Raji (cell line): ENCODE data around the gene RTP3.

ENCODE experiments used
- POLR2A ChIP-seq: IDR thresholded peaks from 2 replicates; pipeline ENCODE4 v1.6.1; 2011; ENCODE audit warnings: low read depth, low read length, control low read depth; ENCODE audit not compliant: insufficient read depth

RTP3 gene

DNA sequence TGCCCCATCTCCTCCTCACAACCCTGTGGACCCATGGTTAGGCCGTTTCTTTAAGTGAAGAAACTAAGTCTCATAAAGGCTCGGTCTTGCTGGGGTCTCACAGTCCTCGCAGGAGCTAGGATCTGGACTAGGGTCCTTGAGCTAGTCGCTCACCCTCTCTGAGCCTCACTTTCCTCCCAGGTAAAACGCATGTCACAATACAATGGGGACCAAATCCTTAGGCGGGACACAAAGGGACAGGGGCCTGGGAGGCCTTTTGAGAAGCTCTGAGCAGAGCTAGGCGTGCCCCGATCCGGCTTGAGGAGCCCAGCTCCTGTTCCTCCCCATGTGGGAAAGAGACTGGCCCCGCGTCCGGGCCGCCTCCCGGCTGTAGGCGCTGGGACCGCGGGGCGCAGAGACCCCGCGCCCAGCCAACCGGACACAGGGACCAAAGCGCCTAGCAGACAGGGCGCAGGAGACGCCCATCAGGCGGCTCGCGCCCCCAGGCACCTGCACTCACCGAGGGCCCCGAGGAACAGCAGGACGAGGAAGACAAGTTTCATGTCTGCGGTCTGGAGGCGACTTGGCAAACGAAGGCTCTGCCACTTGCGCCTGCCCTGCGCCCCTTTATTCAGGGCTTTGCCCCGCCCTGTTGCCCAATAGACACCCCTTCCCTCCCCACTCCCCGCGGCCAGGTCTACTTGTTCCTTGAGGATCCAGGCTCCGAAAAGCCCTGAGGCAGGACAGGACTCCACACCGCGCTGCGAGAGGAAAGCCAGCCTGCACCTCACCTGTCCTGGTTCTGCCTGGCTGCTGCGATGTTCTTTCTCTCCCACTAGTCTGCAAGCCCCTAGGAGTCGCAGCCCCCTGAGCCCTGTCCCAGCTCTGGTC lies 33.2 kb upstream of the RTP3 start, which contains the start of gene LTF:
Gene LTF, minus strand, starts transcription at position 580 of the 870 bp plus-strand sequence. Its CDS starts 38 bp downstream, at position 542.
- no peak for TF ChIP-seq POLR2A

DNA sequence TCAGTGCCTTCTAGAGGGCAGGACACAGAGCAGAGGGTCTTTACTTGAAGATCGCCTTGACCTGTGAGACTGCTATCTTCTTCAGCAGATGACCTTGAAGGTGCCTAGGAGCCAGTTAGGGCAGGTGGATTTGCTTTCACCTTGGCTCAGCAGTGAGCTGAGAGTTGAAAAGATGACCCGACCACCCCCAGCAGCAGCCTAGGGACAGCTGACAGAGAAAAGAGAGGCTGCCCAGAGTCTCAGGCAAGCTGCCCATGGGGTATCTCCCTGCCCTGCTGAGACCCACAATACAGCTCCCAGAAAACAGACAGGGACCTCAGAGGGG lies 32.6 kb upstream of the RTP3 start:
- TF ChIP-seq POLR2A: no peak

DNA sequence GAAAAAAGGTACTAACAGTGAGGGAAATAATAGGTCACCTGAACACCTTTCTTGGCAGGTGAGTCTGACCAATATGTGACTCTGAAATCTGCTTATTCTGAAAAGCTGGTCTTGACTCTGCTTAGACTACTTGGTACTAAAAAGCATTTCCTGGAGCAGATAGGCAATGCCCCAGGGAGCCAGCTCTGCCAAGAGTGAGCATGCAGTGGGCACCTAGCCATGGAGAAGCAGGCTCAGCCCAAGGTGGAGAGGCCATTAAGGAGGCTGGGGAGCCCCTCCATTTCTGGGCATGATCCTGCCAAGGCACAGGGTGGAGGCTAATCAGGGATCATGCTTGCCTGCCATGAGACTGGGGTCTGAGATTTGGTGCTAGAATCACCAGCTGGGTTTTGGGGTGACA lies 31.5 kb upstream of the RTP3 start:
- TF ChIP-seq POLR2A: no peak

DNA sequence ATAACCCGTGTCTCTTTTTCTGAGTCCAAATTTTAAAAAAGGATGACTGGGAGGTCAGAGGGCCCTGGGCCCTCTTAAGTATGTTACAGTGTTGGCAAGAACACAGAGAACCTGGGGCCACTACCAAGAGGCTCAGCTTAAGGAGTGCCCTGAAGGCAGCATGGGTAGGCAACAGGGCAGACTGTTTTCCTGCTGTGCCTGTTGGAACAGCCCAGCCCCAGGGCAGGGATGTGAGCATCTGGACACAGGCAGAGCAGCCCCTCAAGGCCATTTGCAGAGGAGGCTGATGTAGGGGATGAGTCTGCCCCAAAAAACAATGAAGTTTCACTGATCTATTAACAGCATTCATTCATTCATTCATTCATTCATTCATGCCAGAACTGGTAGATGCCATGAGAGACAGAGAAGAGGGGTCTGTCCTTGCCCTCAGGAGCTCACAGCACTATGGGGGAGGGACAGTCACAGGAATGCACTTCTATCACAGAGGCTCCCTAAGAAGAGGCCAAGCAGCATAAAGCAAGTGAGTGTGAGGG lies 30.8 kb upstream of the RTP3 start:
- no peak for TF ChIP-seq POLR2A

DNA sequence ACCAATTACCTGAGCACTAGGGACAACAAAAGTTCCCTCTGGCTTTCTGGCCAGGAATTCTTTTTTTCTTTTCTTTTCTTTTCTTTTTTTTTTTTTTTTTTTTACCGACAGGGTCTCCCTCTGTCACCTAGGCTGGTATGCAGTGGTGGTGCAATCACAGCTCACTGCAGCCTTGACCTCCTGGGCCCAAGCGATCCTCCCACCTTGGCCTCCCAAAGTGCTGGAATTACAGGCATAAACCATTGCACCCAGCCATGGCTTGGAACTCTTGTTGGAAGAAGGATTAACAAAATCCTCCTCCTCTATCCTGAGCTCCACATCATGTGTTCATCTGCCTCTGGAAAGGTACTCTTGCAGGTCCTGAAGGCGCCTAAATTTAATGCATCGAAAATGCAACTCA lies 30.2 kb upstream of the RTP3 start:
- TF ChIP-seq POLR2A: no peak

DNA sequence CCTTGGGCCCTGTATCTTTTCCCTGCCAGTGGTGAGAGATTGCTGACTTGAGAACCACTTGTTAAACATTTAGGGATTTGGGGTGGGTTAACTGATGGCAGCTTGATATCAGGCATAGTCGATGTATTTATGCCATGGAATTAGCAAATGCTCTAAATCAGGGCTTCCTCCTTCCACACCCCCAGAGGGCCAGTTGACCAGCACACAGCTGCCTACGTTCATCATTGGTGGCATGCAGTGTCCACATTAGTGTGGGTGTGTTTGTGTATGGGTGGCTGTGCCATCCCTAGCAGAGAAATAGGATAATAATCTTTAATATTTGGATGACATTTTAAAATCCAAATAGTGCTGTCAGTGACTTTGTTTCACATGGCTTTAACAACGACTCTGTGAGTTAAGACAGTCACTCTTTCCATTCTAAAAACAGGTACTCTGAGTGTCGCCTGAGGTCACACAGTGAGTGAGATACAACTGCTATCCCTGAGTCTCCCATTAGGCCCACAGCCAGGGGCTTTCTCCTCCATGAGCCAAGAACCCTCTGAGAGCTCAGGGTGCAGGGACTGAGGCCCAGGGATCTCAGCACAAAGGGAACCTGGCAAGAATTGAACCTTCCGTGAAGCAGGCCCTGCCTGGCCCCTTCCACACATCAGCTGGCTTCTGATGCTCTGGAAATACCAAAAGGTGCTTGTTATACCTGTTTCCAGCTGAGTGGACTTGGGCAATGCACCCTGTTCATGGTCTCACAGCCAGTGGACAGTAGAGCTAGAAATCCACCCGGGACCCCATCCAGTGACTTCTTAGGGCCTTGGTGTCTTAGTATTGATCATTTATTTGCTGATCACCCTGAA lies 28.8 kb upstream of the RTP3 start:
- no peak for TF ChIP-seq POLR2A

DNA sequence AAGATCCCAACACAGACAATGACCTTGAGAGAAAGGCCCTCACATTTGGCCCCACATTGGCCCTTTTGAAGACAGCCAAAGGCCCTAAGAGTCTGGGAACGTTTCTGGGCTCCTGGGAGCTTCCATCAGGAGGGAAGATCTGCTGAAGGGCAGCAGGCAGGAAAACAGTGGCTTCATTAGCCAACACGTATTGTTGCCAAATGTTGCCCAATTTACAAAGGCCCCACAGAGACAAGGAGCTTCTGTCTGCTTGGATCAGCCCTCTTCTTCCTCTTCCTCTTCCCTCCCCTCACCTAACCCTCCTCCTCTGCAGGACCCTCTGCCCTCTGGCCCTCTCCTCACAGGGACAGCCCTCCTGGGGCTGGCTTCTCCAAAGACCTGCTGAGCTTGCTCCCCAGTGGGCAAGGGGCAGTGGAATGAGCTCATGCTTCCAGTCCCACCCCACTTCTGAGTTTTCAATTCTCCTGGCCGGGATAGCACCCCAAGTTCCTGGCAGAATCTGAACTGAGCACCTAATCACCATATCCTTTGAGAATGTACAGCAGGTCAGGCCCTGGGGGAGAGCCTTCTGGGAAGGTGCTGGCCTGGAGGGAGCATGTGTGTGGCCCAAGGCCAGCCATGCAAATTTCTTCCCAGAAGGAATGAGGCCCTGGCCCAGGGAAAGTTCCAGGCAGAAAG lies 28.0 kb upstream of the RTP3 start:
- no peak for TF ChIP-seq POLR2A

DNA sequence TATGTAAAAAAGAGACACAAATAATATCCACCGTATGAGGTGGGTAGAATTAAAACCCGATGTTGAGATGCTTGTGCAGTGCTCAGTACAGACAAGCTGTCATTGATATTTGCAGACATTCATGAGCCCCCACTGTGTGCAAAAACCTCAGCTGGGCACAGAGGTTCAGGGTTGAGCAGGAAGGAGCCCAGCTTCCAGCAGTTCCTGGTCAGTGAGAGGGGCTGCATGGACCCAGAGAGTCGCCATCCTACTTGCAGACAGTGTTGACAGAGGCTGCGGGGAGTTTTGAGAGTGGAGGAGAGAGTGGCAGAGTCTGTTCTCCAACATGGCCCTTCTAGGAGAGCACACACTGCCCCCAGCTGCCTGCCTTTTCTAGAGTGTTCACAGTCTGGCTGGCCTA lies 26.9 kb upstream of the RTP3 start:
- TF ChIP-seq POLR2A: no peak

DNA sequence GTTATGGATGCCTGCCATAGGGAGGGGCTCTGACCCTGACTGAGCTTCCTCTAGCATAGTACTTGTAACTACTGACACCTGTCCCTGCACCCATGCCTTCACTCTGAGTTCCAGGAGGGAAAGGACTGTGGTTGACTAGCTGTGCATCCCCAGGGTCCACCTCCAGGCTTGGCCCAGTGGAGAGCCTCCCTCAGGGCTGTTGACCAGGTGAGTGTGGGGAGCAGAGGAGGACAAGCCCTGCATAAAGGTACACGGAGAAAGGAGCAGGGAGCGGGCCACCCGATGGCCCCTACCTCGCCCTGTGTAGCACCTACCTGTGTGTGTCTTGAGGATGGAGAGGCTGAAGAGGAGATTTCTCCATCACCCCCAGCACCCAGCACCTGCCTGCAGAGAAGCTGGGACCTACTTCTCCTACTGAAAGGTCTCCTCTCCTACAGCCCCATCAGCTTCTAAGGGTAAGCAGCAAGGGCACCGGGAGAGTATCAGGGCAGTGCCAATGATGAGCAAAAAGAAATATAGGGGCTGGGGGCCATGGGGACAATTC lies 26.3 kb upstream of the RTP3 start:
- no peak for TF ChIP-seq POLR2A

DNA sequence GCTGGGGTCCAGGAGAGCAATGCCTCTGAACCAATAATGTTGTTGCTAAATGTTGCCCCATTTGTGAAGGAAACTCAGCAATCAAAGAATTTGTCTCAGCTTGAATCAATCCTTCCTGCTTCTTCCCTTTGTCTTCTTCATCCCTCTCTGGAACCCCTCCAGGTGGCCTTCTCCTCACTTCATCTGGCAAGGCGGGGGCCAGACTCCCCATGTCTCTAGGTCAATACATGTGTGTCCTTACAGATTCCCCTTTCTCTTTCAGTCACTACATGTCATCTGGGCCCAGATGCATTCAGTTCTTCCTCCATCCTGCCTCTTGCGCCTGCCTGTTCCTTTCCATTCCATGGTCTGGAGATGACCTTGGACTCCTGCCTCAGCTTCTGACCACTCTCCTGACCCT lies 25.0 kb upstream of the RTP3 start:
- TF ChIP-seq POLR2A: no peak

DNA sequence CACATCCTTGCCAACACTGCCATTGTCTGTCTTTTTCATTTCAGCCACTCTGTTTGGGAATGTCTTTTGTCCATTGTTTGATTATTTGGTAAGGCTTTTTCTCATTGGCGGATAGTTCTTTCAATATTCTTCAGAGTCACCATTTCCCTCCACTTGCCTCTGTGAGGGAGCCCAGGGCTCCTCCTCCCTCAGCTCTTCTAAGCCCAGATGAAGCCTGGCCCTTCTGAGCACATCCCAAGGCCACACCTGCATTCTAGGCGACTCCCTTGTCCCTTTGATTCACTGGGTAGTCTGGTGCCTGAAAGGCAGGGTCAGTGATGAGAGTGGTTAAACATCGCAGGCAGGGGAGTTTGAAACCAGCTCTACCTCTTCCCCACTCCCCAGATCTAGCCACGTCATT lies 20.6 kb upstream of the RTP3 start:
- TF ChIP-seq POLR2A: no peak

DNA sequence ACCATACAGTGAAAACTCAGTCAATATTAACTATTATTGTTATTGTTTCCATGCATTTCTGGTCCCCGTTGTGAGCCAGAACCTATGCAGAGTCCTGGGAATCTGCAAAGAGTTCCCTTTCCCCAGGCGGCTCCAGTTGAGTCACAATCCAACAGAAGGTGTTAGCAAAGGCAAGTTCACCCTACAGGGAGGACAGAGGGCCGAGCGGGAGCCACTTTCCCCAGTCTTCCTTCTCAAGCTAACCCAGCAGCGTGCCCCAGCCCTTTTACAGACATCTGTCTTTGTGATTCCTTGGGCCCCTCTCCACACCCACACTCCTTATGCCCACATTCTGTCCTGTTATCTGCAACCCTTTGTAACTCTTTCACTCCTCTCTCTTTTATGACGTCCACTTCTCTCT lies 20.0 kb upstream of the RTP3 start:
- no peak for TF ChIP-seq POLR2A

DNA sequence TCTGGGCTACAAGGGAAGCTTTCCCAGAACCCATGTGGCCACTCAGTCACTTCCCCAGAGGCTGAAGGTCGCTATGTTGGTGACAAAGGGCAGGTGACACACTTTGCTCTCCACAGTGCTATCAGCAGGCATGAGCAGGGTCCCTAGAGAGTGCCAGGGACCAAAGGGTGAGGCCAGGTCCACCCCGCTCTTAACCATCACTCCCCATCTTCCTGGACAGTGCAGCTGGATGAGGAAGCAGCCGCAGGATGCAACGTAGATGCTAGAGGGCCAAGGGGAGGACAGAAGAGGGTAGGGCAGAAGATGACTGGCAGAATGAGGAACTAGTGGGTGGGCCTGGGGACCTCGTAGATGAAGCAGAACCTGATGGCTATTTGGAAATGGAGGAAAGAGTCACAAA lies 19.4 kb upstream of the RTP3 start:
- no peak for TF ChIP-seq POLR2A

DNA sequence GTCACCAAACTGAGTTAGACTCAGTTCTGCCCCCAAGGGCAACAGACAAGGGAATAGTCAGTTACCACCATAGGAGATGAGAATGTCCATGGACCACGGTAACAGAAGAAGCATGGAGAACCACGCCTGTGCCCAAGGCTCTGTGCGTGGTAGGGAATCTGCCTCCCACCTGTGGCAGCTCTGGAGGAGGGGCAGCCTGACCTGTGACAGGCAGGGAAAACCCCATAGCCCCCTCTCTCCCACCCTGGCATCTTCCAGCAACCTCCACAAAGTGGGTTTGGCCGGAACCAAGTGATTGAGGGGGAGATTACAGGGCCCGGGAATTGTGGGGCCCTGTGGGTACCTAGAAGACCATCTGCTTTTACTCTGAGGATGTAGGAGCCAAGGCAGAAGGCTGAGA lies 18.8 kb upstream of the RTP3 start:
- no peak for TF ChIP-seq POLR2A

DNA sequence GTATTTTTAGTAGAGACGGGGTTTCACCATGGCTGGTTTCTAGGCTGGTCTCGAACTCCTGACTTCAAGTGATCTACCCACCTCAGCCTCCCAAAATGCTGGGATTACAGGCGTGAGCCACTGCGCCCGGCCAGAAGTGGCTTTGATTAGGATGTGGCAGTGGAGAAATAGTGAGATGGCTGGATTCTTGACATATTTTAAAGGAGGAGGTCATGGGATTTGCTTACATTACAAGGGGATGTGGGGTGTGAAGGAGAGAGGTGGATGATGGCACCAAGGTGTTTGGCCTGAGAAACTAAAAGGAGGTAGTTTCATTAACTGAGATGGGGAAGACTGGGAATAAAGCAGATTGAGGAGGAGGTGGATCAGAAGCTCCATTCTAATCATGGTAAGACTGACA lies 18.1 kb upstream of the RTP3 start:
- TF ChIP-seq POLR2A: no peak
